ENCODE data around the gene ZAR1L.

The ZAR1L gene

DNA sequence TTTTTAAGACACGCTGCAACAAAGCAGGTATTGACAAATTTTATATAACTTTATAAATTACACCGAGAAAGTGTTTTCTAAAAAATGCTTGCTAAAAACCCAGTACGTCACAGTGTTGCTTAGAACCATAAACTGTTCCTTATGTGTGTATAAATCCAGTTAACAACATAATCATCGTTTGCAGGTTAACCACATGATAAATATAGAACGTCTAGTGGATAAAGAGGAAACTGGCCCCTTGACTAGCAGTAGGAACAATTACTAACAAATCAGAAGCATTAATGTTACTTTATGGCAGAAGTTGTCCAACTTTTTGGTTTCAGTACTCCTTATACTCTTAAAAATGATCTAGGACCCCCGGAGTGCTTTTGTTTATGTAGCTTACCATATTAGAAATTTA is 1.3 kb upstream of the ZAR1L start:
- no peaks in the 10 kb centered on the region for H3K27me3 ChIP-seq (ENCODE audit: control insufficient read depth, insufficient read depth, low read length)
- no peaks in the 10 kb centered on the region for H3K36me3 ChIP-seq (ENCODE audit: control insufficient read depth, insufficient read depth, low read length)
- no peaks in the 10 kb centered on the region for H3K9me3 ChIP-seq (ENCODE audit: control insufficient read depth, low read length)
- peak overlapping the region; percentile 90 for H3K9ac ChIP-seq (ENCODE audit: low read length)
- no peak overlapping the region for H3K4me3 ChIP-seq (ENCODE audit: low read length)
- H3K4me1 ChIP-seq (ENCODE audit: control insufficient read depth, insufficient read depth, low read length) = peaks cover 10% of the 10 kb centered on the region

DNA sequence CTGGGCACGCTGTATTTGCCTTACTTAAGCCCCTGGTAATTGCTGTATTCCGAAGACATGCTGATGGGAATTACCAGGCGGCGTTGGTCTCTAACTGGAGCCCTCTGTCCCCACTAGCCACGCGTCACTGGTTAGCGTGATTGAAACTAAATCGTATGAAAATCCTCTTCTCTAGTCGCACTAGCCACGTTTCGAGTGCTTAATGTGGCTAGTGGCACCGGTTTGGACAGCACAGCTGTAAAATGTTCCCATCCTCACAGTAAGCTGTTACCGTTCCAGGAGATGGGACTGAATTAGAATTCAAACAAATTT is 821 bp upstream of the ZAR1L start:
- Histone ChIP-seq H3K4me3 (ENCODE audit: low read length) (peak overlapping the region; percentile 82), H3K36me3 (ENCODE audit: control insufficient read depth, insufficient read depth, low read length) (no peaks in the 10 kb centered on the region), H3K9ac (ENCODE audit: low read length) (peak overlapping the region; percentile 90), H3K9me3 (ENCODE audit: control insufficient read depth, low read length) (no peaks in the 10 kb centered on the region), H3K4me1 (ENCODE audit: control insufficient read depth, insufficient read depth, low read length) (peaks cover 10% of the 10 kb centered on the region), H3K27me3 (ENCODE audit: control insufficient read depth, insufficient read depth, low read length) (no peaks in the 10 kb centered on the region)

DNA sequence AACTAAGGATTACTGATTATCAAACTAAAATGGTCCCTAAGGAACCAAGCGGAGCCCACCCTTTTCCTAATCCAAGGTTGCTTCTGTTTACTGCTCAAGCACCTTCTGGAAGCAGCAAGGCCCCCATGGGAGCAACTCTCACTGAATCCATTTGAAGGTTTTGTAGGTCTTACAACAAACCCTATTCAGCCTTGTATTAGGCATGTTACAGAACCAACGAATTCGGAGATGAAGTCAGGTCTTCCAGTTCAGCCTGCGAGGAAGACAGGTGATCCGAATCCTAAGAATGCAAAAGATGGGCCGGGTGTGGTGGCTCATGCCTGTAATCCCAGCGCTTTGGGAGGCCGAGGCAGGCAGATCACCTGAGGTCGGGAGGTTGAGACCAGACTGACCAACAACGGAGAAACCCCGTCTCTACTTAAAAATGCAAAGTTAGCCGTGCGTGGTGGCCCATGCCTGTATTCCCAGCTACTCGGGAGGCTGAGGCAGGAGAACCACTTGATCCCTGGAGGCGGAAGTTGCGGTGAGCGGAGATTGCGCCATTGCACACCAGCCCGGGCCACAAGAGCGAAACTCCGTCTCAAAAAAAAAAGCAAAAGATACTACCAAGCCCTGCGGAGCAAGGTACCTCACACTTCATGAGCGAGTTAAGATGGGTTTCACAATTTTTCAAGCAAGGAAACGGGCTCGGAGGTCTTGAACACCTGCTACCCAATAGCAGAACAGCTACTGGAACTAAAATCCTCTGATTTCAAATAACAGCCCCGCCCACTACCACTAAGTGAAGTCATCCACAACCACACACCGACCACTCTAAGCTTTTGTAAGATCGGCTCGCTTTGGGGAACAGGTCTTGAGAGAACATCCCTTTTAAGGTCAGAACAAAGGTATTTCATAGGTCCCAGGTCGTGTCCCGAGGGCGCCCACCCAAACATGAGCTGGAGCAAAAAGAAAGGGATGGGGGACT is 609 bp downstream of the ZAR1L start:
- H3K4me3 ChIP-seq (ENCODE audit: low read length) = peak overlapping the region; percentile 82
- peak overlapping the region; percentile 90 for H3K9ac ChIP-seq (ENCODE audit: low read length)
- no peaks in the 10 kb centered on the region for H3K9me3 ChIP-seq (ENCODE audit: control insufficient read depth, low read length)
- no peaks in the 10 kb centered on the region for H3K36me3 ChIP-seq (ENCODE audit: control insufficient read depth, insufficient read depth, low read length)
- peaks cover 5% of the 10 kb centered on the region for H3K4me1 ChIP-seq (ENCODE audit: control insufficient read depth, insufficient read depth, low read length)
- H3K27me3 ChIP-seq (ENCODE audit: control insufficient read depth, insufficient read depth, low read length) = no peaks in the 10 kb centered on the region

DNA sequence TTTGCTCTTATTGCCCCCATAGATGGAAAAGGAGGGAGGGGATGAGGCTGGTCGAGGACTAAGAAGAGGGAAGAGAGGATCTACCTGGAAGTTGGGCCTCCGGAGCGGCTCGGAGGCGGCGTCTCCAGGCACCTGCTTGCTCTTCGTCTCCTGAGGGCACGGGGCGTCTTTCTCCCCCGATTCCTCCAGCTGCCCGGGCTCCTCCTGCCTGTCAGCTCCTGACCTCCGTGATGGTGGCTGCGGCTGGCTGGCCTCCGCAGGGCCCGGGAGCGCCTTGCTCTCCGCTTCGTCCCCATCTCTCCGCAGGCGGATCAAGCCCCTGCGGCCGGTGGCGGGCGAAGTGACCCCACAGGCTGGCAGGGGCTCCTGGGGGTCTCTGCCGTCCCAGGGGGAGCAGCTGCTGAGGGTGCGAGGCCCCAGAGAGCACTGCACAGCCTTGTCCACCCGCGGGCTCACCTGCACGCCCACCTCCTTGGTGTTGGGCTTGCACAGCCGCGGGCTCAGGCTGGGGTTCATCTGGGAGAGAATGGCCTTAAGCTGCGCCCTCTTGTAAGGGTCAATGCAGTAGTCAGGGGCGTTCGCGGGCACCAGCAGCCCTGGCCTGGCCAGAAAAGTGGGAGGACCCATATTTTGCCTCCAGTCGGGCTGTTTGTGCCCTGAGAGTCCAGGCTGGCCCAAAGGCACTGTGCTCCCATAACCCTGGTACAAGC is 3.8 kb downstream of the ZAR1L start:
- Histone ChIP-seq H3K4me1 (ENCODE audit: control insufficient read depth, insufficient read depth, low read length) (peaks cover 10% of the 10 kb centered on the region), H3K27me3 (ENCODE audit: control insufficient read depth, insufficient read depth, low read length) (no peaks in the 10 kb centered on the region), H3K36me3 (ENCODE audit: control insufficient read depth, insufficient read depth, low read length) (no peaks in the 10 kb centered on the region), H3K9me3 (ENCODE audit: control insufficient read depth, low read length) (no peaks in the 10 kb centered on the region), H3K4me3 (ENCODE audit: low read length) (no peak overlapping the region), H3K9ac (ENCODE audit: low read length) (no peak overlapping the region)

DNA sequence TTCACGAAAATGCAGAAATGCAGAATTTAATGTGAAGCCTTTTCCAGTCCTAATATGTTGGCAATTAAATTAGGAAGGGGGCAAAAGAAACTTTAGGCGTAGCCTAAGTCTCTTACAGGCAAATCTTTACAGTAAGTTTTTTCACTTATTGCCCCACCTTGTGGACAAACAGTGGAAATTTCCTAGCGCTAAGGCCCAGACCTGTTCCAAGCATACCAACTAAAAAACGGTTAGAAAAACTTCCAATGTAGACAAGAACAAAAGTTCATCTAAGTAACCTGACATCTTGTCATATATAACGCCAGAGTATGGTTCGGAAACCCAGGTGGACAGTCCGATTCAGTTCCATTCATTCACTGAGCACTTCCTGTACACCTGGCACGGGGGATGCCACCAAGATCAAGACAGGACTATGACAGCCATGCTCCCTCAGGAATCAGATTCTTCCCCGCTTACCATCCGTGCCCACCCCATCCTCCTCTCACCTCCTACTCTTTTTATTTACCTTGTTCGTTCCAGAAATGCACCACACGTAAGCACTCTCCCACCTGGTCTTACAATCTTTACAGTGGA is 4.9 kb downstream of the ZAR1L start:
- H3K9ac ChIP-seq (ENCODE audit: low read length) = peak overlapping the region; percentile 19
- H3K36me3 ChIP-seq (ENCODE audit: control insufficient read depth, insufficient read depth, low read length) = no peaks in the 10 kb centered on the region
- H3K9me3 ChIP-seq (ENCODE audit: control insufficient read depth, low read length) = no peaks in the 10 kb centered on the region
- peaks cover 10% of the 10 kb centered on the region for H3K4me1 ChIP-seq (ENCODE audit: control insufficient read depth, insufficient read depth, low read length)
- H3K27me3 ChIP-seq (ENCODE audit: control insufficient read depth, insufficient read depth, low read length) = no peaks in the 10 kb centered on the region
- H3K4me3 ChIP-seq (ENCODE audit: low read length) = no peak overlapping the region

DNA sequence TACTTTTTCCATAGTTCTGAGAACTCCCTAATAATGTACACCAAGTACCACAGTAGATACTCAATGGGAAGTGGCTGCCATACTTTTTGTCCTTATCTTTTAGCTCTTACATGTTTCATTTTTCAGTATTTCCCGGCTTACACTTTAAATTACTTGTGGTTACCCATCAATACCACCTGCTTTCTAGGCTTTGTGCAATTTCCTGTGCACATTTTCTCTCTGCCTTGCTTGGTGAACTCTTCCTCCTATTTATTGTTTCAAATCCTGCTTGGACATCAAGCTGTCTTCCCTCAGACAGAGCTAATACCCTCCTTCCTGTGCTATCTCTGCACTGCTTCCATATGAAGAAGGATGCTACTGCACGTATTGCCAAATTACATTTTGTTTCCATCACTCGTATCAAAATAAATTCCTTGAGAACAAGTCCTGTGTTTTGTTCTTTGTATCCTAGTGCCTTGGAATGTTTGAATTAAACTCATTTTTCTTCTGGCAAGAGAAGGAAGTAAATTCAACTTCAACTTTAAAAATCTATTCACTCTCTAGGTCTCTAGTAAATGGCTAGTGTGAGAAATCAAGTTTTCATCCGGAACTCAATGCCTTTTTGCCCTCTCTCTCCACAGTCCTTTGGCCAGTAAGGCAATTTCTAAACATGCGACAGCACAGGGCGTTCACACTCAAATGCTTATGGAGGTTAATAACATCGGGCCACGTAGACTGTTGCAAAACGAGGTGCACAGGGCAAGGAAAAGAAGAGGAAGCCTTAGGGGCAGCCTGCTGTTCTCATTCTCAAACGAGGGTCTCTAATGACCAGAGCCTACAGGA is 5.6 kb downstream of the ZAR1L start:
- peaks cover 10% of the 10 kb centered on the region for H3K4me1 ChIP-seq (ENCODE audit: control insufficient read depth, insufficient read depth, low read length)
- H3K27me3 ChIP-seq (ENCODE audit: control insufficient read depth, insufficient read depth, low read length) = no peaks in the 10 kb centered on the region
- peak overlapping the region; percentile 19 for H3K9ac ChIP-seq (ENCODE audit: low read length)
- H3K9me3 ChIP-seq (ENCODE audit: control insufficient read depth, low read length) = no peaks in the 10 kb centered on the region
- no peaks in the 10 kb centered on the region for H3K36me3 ChIP-seq (ENCODE audit: control insufficient read depth, insufficient read depth, low read length)
- H3K4me3 ChIP-seq (ENCODE audit: low read length) = no peak overlapping the region

DNA sequence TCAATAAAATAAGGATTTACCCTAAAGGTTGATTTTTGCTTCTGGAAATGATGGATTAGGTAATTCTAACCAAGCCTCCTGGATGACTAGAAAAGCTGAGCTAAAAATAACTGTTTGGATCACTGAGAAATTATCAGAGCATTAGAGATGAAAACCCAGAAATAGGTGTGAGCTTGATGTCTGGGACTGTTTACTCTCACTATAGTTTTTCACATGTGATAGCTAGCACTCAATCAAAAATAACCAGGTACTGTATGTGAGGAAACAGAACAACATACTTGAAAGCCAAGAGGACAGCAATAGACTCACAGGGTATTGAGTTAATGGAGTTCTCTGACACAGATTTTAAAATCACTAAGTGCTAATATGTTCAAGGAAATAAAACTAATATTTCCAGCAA is 9.5 kb downstream of the ZAR1L start:
- Histone ChIP-seq H3K36me3 (ENCODE audit: control insufficient read depth, insufficient read depth, low read length) (no peaks in the 10 kb centered on the region), H3K4me3 (ENCODE audit: low read length) (no peak overlapping the region), H3K9me3 (ENCODE audit: control insufficient read depth, low read length) (no peaks in the 10 kb centered on the region)

DNA sequence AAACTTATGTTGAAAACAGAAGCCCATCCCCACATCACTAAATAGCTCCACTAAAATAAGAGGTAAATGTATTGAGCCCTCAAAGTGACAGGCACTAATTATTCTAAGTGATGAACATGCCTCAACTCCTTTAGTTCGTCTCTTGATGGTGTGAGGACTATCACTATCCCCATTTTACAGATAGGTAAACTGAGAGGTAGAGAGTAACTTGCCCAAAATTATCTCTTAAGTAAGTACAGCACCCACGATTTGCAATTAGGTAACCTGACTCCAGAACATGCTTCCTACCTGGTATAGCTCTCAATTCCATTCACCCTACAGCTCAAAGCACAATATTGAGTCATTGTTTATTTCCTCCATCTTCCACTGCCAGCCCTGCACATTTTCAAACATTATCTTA is 12.7 kb downstream of the ZAR1L start:
- Histone ChIP-seq H3K27me3 (ENCODE audit: control insufficient read depth, insufficient read depth, low read length) (no peaks in the 10 kb centered on the region), H3K4me3 (ENCODE audit: low read length) (no peak overlapping the region), H3K4me1 (ENCODE audit: control insufficient read depth, insufficient read depth, low read length) (no peaks in the 10 kb centered on the region), H3K36me3 (ENCODE audit: control insufficient read depth, insufficient read depth, low read length) (no peaks in the 10 kb centered on the region), H3K9ac (ENCODE audit: low read length) (no peak overlapping the region), H3K9me3 (ENCODE audit: control insufficient read depth, low read length) (no peaks in the 10 kb centered on the region)

More for the DNA sequence above, 9.5 kb downstream of the ZAR1L start:
- Histone ChIP-seq H3K4me1 (ENCODE audit: control insufficient read depth, insufficient read depth, low read length) (peaks cover 10% of the 10 kb centered on the region), H3K27me3 (ENCODE audit: control insufficient read depth, insufficient read depth, low read length) (no peaks in the 10 kb centered on the region), H3K9ac (ENCODE audit: low read length) (no peak overlapping the region)

DNA sequence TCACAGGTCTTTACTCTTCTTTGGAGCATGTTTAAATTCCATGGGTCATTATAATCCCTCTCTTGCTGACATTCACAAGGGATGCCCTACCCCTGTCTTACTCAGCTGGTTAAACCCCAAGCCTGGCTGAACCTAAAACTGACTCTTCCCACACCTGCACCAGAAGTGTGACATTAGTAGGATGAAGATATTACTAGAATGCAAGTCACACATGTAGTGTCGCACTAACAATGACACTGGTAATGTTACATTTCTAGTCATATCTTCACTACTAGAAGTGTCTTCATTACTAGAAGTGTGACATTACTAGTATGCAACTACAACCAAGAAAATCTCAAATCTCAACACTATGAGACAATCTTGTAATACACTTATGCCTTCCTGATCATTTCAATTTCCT is 14.2 kb downstream of the ZAR1L start:
- no peaks in the 10 kb centered on the region for H3K9me3 ChIP-seq (ENCODE audit: control insufficient read depth, low read length)
- no peaks in the 10 kb centered on the region for H3K27me3 ChIP-seq (ENCODE audit: control insufficient read depth, insufficient read depth, low read length)
- H3K4me3 ChIP-seq (ENCODE audit: low read length) = no peak overlapping the region
- H3K4me1 ChIP-seq (ENCODE audit: control insufficient read depth, insufficient read depth, low read length) = no peaks in the 10 kb centered on the region
- H3K9ac ChIP-seq (ENCODE audit: low read length) = no peak overlapping the region
- no peaks in the 10 kb centered on the region for H3K36me3 ChIP-seq (ENCODE audit: control insufficient read depth, insufficient read depth, low read length)

DNA sequence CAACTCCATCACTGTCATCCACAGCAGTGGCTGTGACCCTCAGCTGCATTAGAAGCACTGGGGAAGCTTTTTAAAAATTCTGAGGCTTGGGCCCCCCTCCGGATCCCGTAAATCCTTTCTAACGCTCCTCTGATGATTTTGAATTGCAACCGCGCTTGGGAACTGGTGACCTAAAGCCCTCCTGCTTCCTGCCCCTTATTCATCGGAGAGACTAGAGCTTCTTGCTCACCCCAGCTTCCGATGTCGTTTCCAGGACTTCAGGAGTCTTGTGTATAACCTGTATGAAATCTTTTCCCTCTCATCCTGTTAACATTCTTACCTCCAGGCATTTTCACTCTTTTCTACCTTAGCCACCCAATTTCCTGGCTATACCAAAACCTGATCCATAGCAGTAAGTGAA is 14.8 kb downstream of the ZAR1L start:
- no peak overlapping the region for H3K9ac ChIP-seq (ENCODE audit: low read length)
- H3K4me3 ChIP-seq (ENCODE audit: low read length) = no peak overlapping the region
- H3K36me3 ChIP-seq (ENCODE audit: control insufficient read depth, insufficient read depth, low read length) = peaks cover 2% of the 10 kb centered on the region
- H3K4me1 ChIP-seq (ENCODE audit: control insufficient read depth, insufficient read depth, low read length) = no peaks in the 10 kb centered on the region
- no peaks in the 10 kb centered on the region for H3K9me3 ChIP-seq (ENCODE audit: control insufficient read depth, low read length)
- no peaks in the 10 kb centered on the region for H3K27me3 ChIP-seq (ENCODE audit: control insufficient read depth, insufficient read depth, low read length)

DNA sequence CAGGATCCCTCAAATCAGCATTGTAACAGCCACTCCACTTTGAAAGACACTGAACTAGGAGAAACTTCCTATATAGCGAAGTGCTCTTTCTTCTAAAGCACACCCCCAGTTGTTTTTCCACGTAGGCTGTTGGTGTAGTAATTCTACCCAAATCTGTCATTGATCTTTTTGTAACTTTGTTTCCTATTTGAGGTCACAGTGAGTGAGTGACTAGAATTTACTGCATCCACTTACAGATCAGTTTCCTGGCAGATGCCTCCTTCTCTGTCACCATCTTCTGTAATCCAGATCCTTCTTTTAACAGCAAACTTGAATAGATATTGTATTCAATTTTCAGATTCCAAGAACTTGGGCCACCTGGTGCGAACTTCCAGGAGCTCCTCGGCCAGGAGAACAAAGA is 15.3 kb downstream of the ZAR1L start:
- H3K9ac ChIP-seq (ENCODE audit: low read length) = no peak overlapping the region
- H3K4me1 ChIP-seq (ENCODE audit: control insufficient read depth, insufficient read depth, low read length) = no peaks in the 10 kb centered on the region
- no peaks in the 10 kb centered on the region for H3K9me3 ChIP-seq (ENCODE audit: control insufficient read depth, low read length)
- no peaks in the 10 kb centered on the region for H3K27me3 ChIP-seq (ENCODE audit: control insufficient read depth, insufficient read depth, low read length)
- peaks cover 3% of the 10 kb centered on the region for H3K36me3 ChIP-seq (ENCODE audit: control insufficient read depth, insufficient read depth, low read length)
- no peak overlapping the region for H3K4me3 ChIP-seq (ENCODE audit: low read length)

Data from mucosa of stomach (tissue), 1 donor.